Liver (tissue), 9 donors: ENCODE data around the gene ATXN10. TPM values are rescaled to one million over a fixed set of nuclear protein-coding genes. Genes with fewer than 3 reads are reported as not detected.

Experiments used
- DNase-seq: peaks from one replicate; pipeline ENCODE4 v3.0.0-alpha.2; 2017; ENCODE audit warnings: low spot score
- H3K27ac ChIP-seq, 2 donors: one replicate each; pipeline ENCODE4 v1.7.0; 2013; ENCODE audit warnings: inconsistent platforms in 2 of 2, low read length in 2 of 2, control low read depth in 1 of 2, low read depth in 1 of 2, mild to moderate bottlenecking in 1 of 2
- H3K27me3 ChIP-seq, 4 donors: one replicate each; pipeline versions ENCODE4 v1.6.1 to v1.7.0; 2013; ENCODE audit warnings: low read length in 3 of 4, inconsistent platforms in 1 of 4, mild to moderate bottlenecking in 1 of 4, moderate library complexity in 1 of 4; ENCODE audit not compliant: control insufficient read depth in 4 of 4, insufficient read depth in 4 of 4
- H3K36me3 ChIP-seq, 4 donors: one replicate each; pipeline versions ENCODE4 v1.6.1 to v1.7.0; 2013; ENCODE audit warnings: low read length in 3 of 4, mild to moderate bottlenecking in 3 of 4, low read depth in 1 of 4, moderate library complexity in 1 of 4; ENCODE audit not compliant: control insufficient read depth in 4 of 4, insufficient read depth in 3 of 4
- H3K4me1 ChIP-seq, 4 donors: one replicate each; pipeline versions ENCODE4 v1.6.1 to v1.7.0; 2013; ENCODE audit warnings: low read length in 3 of 4, mild to moderate bottlenecking in 3 of 4, moderate library complexity in 1 of 4; ENCODE audit not compliant: control insufficient read depth in 4 of 4, insufficient read depth in 4 of 4
- H3K4me3 ChIP-seq, 3 donors: one replicate each; pipeline versions ENCODE4 v1.6.1 to v1.7.0; 2013; ENCODE audit warnings: low read length in 3 of 3, control low read depth in 1 of 3, low read depth in 1 of 3, mild to moderate bottlenecking in 1 of 3
- H3K9ac ChIP-seq, 2 donors: one replicate each; pipeline ENCODE4 v1.7.0; 2013; ENCODE audit warnings: low read length in 2 of 2, mild to moderate bottlenecking in 2 of 2, moderate library complexity in 2 of 2, control low read depth in 1 of 2, low read depth in 1 of 2
- H3K9me3 ChIP-seq, 4 donors: one replicate each; pipeline versions ENCODE4 v1.6.1 to v1.7.0; 2013; ENCODE audit warnings: low read length in 3 of 4; ENCODE audit not compliant: control insufficient read depth in 4 of 4
- ATF3 ChIP-seq: IDR thresholded peaks from 2 replicates; pipeline ENCODE4 v1.6.1; 2016; ENCODE audit warnings: antibody characterized with exemption
- CTCF ChIP-seq: fragments of 150-350 bp; IDR thresholded peaks from 2 replicates; pipeline ENCODE4 v1.5.1; 2017; ENCODE audit warnings: improper control_type of control experiment, low read depth, low read length; ENCODE audit not compliant: missing input control
- EGR1 ChIP-seq, 2 donors: IDR thresholded peaks; 2 replicates each; pipeline ENCODE4 v1.6.1; 2016 to 2018; ENCODE audit warnings: antibody characterized with exemption in 2 of 2, low read depth in 2 of 2
- FOXA1 ChIP-seq: IDR thresholded peaks from 2 replicates; pipeline ENCODE4 v1.6.1; 2016; ENCODE audit warnings: antibody characterized with exemption
- FOXA2 ChIP-seq: IDR thresholded peaks from 2 replicates; pipeline ENCODE4 v1.6.1; 2016; ENCODE audit warnings: antibody characterized with exemption
- GABPA ChIP-seq, 2 donors: IDR thresholded peaks in 1 of 2; conservative IDR thresholded peaks in 1 of 2; 2 replicates each; pipeline ENCODE4 v1.6.1; 2016; ENCODE audit warnings: antibody characterized with exemption in 2 of 2, mild to moderate bottlenecking in 1 of 2, moderate library complexity in 1 of 2
- HNF4A ChIP-seq, 2 donors: conservative IDR thresholded peaks; 2 replicates each; pipeline ENCODE4 v1.6.1; 2016; ENCODE audit warnings: antibody characterized with exemption in 2 of 2, mild to moderate bottlenecking in 2 of 2
- HNF4G ChIP-seq: IDR thresholded peaks from 2 replicates; pipeline ENCODE4 v1.6.1; 2016; ENCODE audit warnings: antibody characterized with exemption
- JUND ChIP-seq, 2 donors: IDR thresholded peaks; 2 replicates each; pipeline ENCODE4 v1.6.1; 2016; ENCODE audit warnings: antibody characterized with exemption in 2 of 2
- NR2F2 ChIP-seq: IDR thresholded peaks from 2 replicates; pipeline ENCODE4 v1.6.1; 2016; ENCODE audit warnings: antibody characterized with exemption
- RAD21 ChIP-seq, 2 donors: IDR thresholded peaks; 2 replicates each; pipeline ENCODE4 v1.6.1; 2016; ENCODE audit warnings: antibody characterized with exemption in 2 of 2, mild to moderate bottlenecking in 2 of 2
- RXRA ChIP-seq, 2 donors: IDR thresholded peaks; 2 replicates each; pipeline ENCODE4 v1.6.1; 2017 to 2018; ENCODE audit warnings: antibody characterized with exemption in 2 of 2, mild to moderate bottlenecking in 1 of 2
- SP1 ChIP-seq: IDR thresholded peaks from 2 replicates; pipeline ENCODE4 v1.6.1; 2018; ENCODE audit warnings: antibody characterized with exemption, mild to moderate bottlenecking
- TAF1 ChIP-seq: conservative IDR thresholded peaks from 2 replicates; pipeline ENCODE4 v1.6.1; 2016; ENCODE audit warnings: antibody characterized with exemption, mild to moderate bottlenecking
- YY1 ChIP-seq: IDR thresholded peaks from 2 replicates; pipeline ENCODE4 v1.6.1; 2016; ENCODE audit warnings: antibody characterized with exemption, mild to moderate bottlenecking
- WGBS: extraction: QIAGEN DNeasy Blood & Tissue Kit; methylation state at CpG from one replicate; pipeline ENCODE4 v1.1.7; 2013; 5-methylcytosine and 5-hydroxymethylcytosine counted together
- polyA plus RNA-seq, 2 donors: library from polyadenylated mRNA; stranded (reverse) in 1 of 2; unstranded in 1 of 2; fragments of 200-250 nt in 1 of 2; fragments of >200 nt in 1 of 2; fragmentation: Nextera tagmentation in 1 of 2; extraction: Ambion mirVana in 1 of 2; gene quantifications; one replicate each; pipeline versions ENCODE4 v1.2.1 to v1.2.3, GENCODE V29; 2013 to 2015
- total RNA-seq, 2 donors: library from RNA; depleted of rRNA; stranded (reverse); fragments of >200 nt; gene quantifications; one replicate each; pipeline ENCODE4 v1.2.3, GENCODE V29; 2014
- TF ChIP-seq, protein P1 (sequence below): IDR thresholded peaks from 2 replicates; pipeline ENCODE4 v1.6.1; 2016; ENCODE audit warnings: antibody characterized with exemption, mild to moderate bottlenecking
- TF ChIP-seq, protein P2 (sequence below): IDR thresholded peaks from 2 replicates; pipeline ENCODE4 v1.6.1; 2016; ENCODE audit warnings: antibody characterized with exemption
- TF ChIP-seq, protein P3 (sequence below): IDR thresholded peaks from 2 replicates; pipeline ENCODE4 v1.6.1; 2016; ENCODE audit warnings: antibody characterized with exemption
- donor health status: healthy.
- donor health status: healthy.
- donor health status: healthy.
- donor health status: healthy.
- donor health status: healthy.

Gene ATXN10
- total and polyA plus RNA-seq, 4 donors: 34.9 to 100 (median 69.7) TPM

GRCh38 chr22:45640291-45640940, 31.2 kb upstream of the ATXN10 start (continued):
- TF ChIP-seq, protein P1, sequence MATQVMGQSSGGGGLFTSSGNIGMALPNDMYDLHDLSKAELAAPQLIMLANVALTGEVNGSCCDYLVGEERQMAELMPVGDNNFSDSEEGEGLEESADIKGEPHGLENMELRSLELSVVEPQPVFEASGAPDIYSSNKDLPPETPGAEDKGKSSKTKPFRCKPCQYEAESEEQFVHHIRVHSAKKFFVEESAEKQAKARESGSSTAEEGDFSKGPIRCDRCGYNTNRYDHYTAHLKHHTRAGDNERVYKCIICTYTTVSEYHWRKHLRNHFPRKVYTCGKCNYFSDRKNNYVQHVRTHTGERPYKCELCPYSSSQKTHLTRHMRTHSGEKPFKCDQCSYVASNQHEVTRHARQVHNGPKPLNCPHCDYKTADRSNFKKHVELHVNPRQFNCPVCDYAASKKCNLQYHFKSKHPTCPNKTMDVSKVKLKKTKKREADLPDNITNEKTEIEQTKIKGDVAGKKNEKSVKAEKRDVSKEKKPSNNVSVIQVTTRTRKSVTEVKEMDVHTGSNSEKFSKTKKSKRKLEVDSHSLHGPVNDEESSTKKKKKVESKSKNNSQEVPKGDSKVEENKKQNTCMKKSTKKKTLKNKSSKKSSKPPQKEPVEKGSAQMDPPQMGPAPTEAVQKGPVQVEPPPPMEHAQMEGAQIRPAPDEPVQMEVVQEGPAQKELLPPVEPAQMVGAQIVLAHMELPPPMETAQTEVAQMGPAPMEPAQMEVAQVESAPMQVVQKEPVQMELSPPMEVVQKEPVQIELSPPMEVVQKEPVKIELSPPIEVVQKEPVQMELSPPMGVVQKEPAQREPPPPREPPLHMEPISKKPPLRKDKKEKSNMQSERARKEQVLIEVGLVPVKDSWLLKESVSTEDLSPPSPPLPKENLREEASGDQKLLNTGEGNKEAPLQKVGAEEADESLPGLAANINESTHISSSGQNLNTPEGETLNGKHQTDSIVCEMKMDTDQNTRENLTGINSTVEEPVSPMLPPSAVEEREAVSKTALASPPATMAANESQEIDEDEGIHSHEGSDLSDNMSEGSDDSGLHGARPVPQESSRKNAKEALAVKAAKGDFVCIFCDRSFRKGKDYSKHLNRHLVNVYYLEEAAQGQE: no peak
- TF ChIP-seq RXRA (IDR thresholded peaks at IDR 0.05): no peak

DNA sequence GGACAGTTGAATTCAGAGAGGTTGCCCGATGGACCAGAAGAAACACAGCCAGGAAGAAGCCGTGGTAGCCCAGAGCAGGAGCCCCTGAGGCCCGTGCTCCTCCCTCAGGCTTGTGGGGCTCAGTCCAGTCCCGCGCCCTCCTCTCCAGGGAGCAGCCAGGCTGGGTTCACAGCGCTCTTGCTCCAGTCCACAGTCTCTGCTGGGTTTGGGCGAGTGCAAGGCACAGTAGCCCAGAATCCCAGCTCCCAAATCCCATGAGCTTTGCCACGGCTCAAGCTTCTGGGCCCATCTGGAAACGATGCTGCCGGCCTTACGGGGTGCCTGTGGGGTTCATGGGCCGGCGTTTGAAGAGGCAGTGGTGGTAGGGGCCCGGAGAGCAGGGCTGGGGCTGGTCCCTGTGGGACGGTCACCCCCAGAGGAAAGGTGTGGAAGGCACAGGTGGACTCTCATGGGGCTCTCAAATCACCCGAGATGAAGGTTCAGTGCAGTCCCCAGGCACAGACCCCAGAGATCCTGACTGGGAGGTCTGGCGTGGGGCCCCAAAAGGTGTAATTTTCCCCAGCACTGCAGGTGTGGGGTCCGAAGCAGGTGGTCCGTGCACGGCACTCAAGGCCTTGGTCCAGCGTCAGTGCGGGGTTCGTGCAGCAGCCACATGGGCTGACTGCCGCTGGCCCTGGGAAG, 30.6 kb upstream of the ATXN10 start:
- Histone ChIP-seq H3K27ac (no peak overlapping the region), H3K9me3 (no peaks in the 10 kb centered on the region), H3K36me3 (no peaks in the 10 kb centered on the region), H3K4me3 (no peak overlapping the region), H3K27me3 (no peaks in the 10 kb centered on the region), H3K9ac (no peak overlapping the region), H3K4me1 (peaks cover 0 to 6% (median 0%) of the 10 kb centered on the region in 4 donors)
- TF ChIP-seq HNF4G (no peak), HNF4A (conservative IDR thresholded peaks at IDR 0.05) (no peak), FOXA2 (no peak), CTCF (no peak), ATF3 (no peak), NR2F2 (no peak), RXRA (IDR thresholded peaks at IDR 0.05) (no peak), JUND (IDR thresholded peaks at IDR 0.05) (no peak), GABPA (IDR thresholded peaks at IDR 0.05 in 1 of 2, conservative IDR thresholded peaks at IDR 0.05 in 1 of 2) (no peak), RAD21 (IDR thresholded peaks at IDR 0.05) (no peak), FOXA1 (no peak), YY1 (no peak), TAF1 (no peak), SP1 (no peak), EGR1 (IDR thresholded peaks at IDR 0.05; ENCODE audit: low read depth in 2 of 2) (no peak)
- TF ChIP-seq, protein P2, sequence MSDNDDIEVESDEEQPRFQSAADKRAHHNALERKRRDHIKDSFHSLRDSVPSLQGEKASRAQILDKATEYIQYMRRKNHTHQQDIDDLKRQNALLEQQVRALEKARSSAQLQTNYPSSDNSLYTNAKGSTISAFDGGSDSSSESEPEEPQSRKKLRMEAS: no peak
- TF ChIP-seq, protein P3, sequence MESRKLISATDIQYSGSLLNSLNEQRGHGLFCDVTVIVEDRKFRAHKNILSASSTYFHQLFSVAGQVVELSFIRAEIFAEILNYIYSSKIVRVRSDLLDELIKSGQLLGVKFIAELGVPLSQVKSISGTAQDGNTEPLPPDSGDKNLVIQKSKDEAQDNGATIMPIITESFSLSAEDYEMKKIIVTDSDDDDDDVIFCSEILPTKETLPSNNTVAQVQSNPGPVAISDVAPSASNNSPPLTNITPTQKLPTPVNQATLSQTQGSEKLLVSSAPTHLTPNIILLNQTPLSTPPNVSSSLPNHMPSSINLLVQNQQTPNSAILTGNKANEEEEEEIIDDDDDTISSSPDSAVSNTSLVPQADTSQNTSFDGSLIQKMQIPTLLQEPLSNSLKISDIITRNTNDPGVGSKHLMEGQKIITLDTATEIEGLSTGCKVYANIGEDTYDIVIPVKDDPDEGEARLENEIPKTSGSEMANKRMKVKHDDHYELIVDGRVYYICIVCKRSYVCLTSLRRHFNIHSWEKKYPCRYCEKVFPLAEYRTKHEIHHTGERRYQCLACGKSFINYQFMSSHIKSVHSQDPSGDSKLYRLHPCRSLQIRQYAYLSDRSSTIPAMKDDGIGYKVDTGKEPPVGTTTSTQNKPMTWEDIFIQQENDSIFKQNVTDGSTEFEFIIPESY: no peak
- TF ChIP-seq, protein P1: no peak
- WGBS: 87% methylated on average over 24 of the region's 24 CpGs
- no peak for DNase-seq
